ENCODE data around the gene WDR11. TPM values are rescaled to one million over a fixed set of nuclear protein-coding genes. Genes with fewer than 3 reads are reported as not detected.

Gene WDR11
- total RNA-seq, 1 donor from 2014 or later: 56.7 TPM

DNA sequence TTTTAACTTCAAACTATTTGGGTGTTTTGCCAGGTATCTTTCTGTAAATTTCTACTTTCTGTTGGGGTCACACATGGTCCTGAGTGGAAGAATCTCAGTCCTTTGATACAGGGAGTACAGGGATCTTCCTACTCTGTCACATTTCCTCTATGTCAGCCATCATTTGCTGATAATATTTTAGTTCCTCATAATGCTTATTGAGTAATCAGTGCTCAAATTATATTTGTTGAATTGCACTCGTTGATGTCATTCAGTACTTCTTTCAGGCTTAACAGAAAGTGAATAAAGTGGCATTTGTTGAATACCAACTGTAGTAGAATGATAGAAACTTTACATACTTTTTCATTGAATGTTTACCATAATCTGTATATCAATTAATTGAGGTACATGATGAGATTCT is 31.9 kb downstream of the WDR11 start:
- Histone ChIP-seq H3K4me3 (ENCODE audit: low read depth, low read length) (no peak overlapping the region), H3K27me3 (ENCODE audit: control insufficient read depth, insufficient read depth, low read length) (no peaks in the 10 kb centered on the region), H3K36me3 (ENCODE audit: control insufficient read depth, insufficient read depth, low read length) (no peaks in the 10 kb centered on the region)
- TF ChIP-seq, protein P1, sequence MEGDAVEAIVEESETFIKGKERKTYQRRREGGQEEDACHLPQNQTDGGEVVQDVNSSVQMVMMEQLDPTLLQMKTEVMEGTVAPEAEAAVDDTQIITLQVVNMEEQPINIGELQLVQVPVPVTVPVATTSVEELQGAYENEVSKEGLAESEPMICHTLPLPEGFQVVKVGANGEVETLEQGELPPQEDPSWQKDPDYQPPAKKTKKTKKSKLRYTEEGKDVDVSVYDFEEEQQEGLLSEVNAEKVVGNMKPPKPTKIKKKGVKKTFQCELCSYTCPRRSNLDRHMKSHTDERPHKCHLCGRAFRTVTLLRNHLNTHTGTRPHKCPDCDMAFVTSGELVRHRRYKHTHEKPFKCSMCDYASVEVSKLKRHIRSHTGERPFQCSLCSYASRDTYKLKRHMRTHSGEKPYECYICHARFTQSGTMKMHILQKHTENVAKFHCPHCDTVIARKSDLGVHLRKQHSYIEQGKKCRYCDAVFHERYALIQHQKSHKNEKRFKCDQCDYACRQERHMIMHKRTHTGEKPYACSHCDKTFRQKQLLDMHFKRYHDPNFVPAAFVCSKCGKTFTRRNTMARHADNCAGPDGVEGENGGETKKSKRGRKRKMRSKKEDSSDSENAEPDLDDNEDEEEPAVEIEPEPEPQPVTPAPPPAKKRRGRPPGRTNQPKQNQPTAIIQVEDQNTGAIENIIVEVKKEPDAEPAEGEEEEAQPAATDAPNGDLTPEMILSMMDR (IDR thresholded peaks at IDR 0.05; ENCODE audit: insufficient read depth, low read length, poor library complexity, severe bottlenecking): no peak
- DNase-seq (ENCODE audit: low read depth): no peak

DNA sequence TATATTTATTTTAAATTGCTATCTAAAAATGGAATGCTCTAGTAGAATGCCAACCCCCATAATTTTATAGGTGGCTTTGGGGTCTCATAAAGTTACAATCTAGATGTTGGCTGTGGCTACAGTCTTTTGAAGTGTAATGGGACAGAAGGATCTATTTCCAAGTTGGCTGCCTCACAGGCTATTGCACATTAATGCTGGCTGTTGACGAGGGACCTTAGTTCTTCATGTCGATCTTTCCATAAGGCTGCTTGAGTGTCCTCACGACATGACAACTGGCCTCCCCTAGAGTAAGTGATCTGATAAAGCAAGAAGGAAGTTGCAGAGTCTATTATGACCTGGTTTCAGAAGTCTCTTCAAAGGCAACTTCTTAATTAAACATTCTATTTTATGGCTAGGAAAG is 36.3 kb downstream of the WDR11 start:
- TF ChIP-seq, protein P1 (IDR thresholded peaks at IDR 0.05; ENCODE audit: insufficient read depth, low read length, poor library complexity, severe bottlenecking): no peak
- DNase-seq (ENCODE audit: low read depth): no peak
- peaks cover 2% of the 10 kb centered on the region for H3K36me3 ChIP-seq (ENCODE audit: control insufficient read depth, insufficient read depth, low read length)
- no peak overlapping the region for H3K4me3 ChIP-seq (ENCODE audit: low read depth, low read length)
- no peaks in the 10 kb centered on the region for H3K27me3 ChIP-seq (ENCODE audit: control insufficient read depth, insufficient read depth, low read length)

DNA sequence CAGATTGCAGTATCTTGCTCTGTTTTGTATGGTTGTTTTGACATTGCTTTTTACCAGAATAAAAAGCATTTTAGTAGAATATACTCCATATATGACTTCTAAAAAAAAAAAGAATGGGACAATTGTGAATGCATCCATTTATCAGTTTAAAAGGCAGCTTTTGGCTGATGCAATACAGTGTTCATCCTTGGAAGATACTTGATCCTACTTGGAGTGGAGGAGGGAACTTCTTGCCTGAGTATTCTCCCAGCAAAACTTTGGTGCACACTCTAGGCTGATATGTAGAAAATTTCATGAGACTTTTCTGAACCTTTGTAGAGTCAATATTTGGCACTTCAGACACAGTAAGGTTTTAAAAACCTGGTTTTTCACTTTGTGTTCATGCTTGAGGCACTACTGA is 40.2 kb downstream of the WDR11 start:
- no peak overlapping the region for H3K4me3 ChIP-seq (ENCODE audit: low read depth, low read length)
- H3K27me3 ChIP-seq (ENCODE audit: control insufficient read depth, insufficient read depth, low read length): no peaks in the 10 kb centered on the region
- no peak for DNase-seq (ENCODE audit: low read depth)
- TF ChIP-seq, protein P1 (IDR thresholded peaks at IDR 0.05; ENCODE audit: insufficient read depth, low read length, poor library complexity, severe bottlenecking): no peak
- peaks cover 2% of the 10 kb centered on the region for H3K36me3 ChIP-seq (ENCODE audit: control insufficient read depth, insufficient read depth, low read length)

DNA sequence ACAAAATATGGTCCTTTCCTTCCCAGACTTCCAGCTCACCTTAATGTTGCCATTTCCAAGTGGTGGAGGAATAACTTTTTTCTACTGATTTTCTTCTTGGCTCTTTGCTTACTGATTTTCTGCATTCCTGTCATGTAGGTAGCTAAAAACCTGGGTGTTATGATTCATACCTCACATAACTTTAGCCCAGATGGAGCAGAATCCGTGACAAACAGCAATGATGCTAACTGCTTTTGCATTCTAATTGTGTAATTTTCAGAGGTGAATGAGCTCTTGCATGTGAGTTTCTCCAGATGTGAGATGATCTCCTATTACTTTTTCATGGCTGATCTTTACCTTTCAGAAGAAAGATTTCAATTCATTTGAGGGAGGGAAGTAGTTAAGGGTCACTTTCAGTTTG is 43.4 kb downstream of the WDR11 start:
- DNase-seq (ENCODE audit: low read depth): no peak

GRCh38 chr10:120897343-120897742 is 46.2 kb downstream of the WDR11 start:
- Histone ChIP-seq H3K4me3 (ENCODE audit: low read depth, low read length) (no peak overlapping the region), H3K36me3 (ENCODE audit: control insufficient read depth, insufficient read depth, low read length) (peaks cover 1% of the 10 kb centered on the region), H3K27me3 (ENCODE audit: control insufficient read depth, insufficient read depth, low read length) (no peaks in the 10 kb centered on the region)
- DNase-seq (ENCODE audit: low read depth): no peak
- TF ChIP-seq, protein P1 (IDR thresholded peaks at IDR 0.05; ENCODE audit: insufficient read depth, low read length, poor library complexity, severe bottlenecking): no peak

More for the DNA sequence above, 43.4 kb downstream of the WDR11 start:
- H3K27me3 ChIP-seq (ENCODE audit: control insufficient read depth, insufficient read depth, low read length): no peaks in the 10 kb centered on the region
- TF ChIP-seq, protein P1 (IDR thresholded peaks at IDR 0.05; ENCODE audit: insufficient read depth, low read length, poor library complexity, severe bottlenecking): no peak
- no peak overlapping the region for H3K4me3 ChIP-seq (ENCODE audit: low read depth, low read length)
- H3K36me3 ChIP-seq (ENCODE audit: control insufficient read depth, insufficient read depth, low read length): peaks cover 1% of the 10 kb centered on the region

DNA sequence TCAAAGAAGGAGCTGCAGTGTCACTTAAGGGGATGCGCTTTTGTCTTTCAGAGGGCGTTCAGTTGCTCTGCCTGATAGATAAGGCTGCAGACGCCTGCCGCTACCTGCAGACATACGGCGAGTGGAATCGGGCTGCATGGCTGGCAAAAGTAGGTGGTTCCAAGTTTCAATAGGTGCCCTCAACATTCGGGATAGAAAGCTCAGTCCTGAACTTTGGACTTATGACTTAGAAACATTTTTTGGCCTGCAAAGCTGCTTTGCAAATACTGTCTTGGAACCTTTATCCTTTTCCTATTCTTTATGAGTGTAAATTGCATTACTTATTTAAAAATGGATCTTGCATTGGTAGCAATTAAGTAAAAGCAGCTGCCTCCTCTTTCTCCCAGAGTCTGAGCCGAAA is 54.1 kb downstream of the WDR11 start:
- TF ChIP-seq, protein P1 (IDR thresholded peaks at IDR 0.05; ENCODE audit: insufficient read depth, low read length, poor library complexity, severe bottlenecking): no peak
- no peak for DNase-seq (ENCODE audit: low read depth)
- H3K36me3 ChIP-seq (ENCODE audit: control insufficient read depth, insufficient read depth, low read length): peaks cover 4% of the 10 kb centered on the region

More for the DNA sequence above, 54.1 kb downstream of the WDR11 start:
- H3K27me3 ChIP-seq (ENCODE audit: control insufficient read depth, insufficient read depth, low read length): no peaks in the 10 kb centered on the region
- H3K4me3 ChIP-seq (ENCODE audit: low read depth, low read length): no peak overlapping the region

Data from kidney epithelial cell (primary cell).